SK-N-SH (cell line): ENCODE measurements around the gene RAB30. TPM values are rescaled to one million over a fixed set of nuclear protein-coding genes. Genes with fewer than 3 reads are reported as not detected.

Experiments used
- CTCF ChIA-PET: fragments of 300-600, 350-600 bp; formaldehyde crosslinking; extraction: SDS; loops from one replicate; lab custom pipeline; 2021; lab: Yijun Ruan, JAX
- POLR2A ChIA-PET: fragments of 350-600 bp; sonication (Branson Sonifier 250); formaldehyde crosslinking; extraction: SDS; loops from one replicate; lab custom pipeline; 2020; ENCODE audit warnings: antibody characterized with exemption, inconsistent platforms; lab: Yijun Ruan, JAX
- DNase-seq: peaks from one replicate; pipeline ENCODE4 v3.0.0; 2012
- H2AFZ ChIP-seq: fragments of 200-600 bp; sonication (generic); 2 replicates; pipeline ENCODE4 v1.8.1; 2016; ENCODE audit warnings: antibody characterized with exemption, mild to moderate bottlenecking, low read depth
- H3F3A ChIP-seq: fragments of 200-600 bp; sonication (generic); replicated peaks from 2 replicates; pipeline ENCODE3; 2016; ENCODE audit warnings: antibody characterized with exemption, mild to moderate bottlenecking; ENCODE audit not compliant: insufficient read depth
- H3K27ac ChIP-seq, 2 experiments: fragments of 200-500 bp in 1 of 2; fragments of 200-600 bp in 1 of 2; sonication (Bioruptor generic) in 1 of 2; sonication (generic), shearing (Covaris generic) in 1 of 2; 2 replicates each; pipeline versions ENCODE4 v1.5.1 to v1.6.1; 2014 to 2016; ENCODE audit warnings: low read depth in 2 of 2, inconsistent platforms in 1 of 2, low read length in 1 of 2, mild to moderate bottlenecking in 1 of 2, mixed read lengths in 1 of 2
- H3K27me3 ChIP-seq: fragments of 200-600 bp; sonication (generic), shearing (Covaris generic); 2 replicates; pipeline ENCODE4 v1.6.1; 2016; ENCODE audit warnings: mixed run types; ENCODE audit not compliant: insufficient read depth
- H3K36me3 ChIP-seq, 2 experiments: fragments of 200-500 bp in 1 of 2; fragments of 200-600 bp in 1 of 2; sonication (Bioruptor generic) in 1 of 2; sonication (generic) in 1 of 2; replicated peaks in 1 of 2; 2 replicates each; pipeline versions ENCODE3 to v1.5.1; 2014 to 2016; ENCODE audit warnings: low read length in 1 of 2, mild to moderate bottlenecking in 1 of 2; ENCODE audit not compliant: insufficient read depth in 2 of 2, control insufficient read depth in 1 of 2
- H3K4me1 ChIP-seq, 2 experiments: fragments of 200-500 bp in 1 of 2; fragments of 200-600 bp in 1 of 2; sonication (Bioruptor generic) in 1 of 2; sonication (generic), shearing (Covaris generic) in 1 of 2; 2 replicates each; pipeline versions ENCODE4 v1.5.1 to v1.6.1; 2014 to 2016; ENCODE audit warnings: low read depth in 1 of 2, low read length in 1 of 2, mixed run types in 1 of 2; ENCODE audit not compliant: insufficient read depth in 2 of 2, control insufficient read depth in 1 of 2
- H3K4me2 ChIP-seq: fragments of 200-600 bp; sonication (generic), shearing (Covaris generic); 2 replicates; pipeline ENCODE4 v1.6.1; 2017; ENCODE audit warnings: mixed run types
- H3K4me3 ChIP-seq, 2 experiments: fragments of 200-500 bp in 1 of 2; fragments of 200-600 bp in 1 of 2; sonication (Bioruptor generic) in 1 of 2; sonication (generic), shearing (Covaris generic) in 1 of 2; 2 replicates each; pipeline versions ENCODE4 v1.5.1 to v1.8.1; 2014 to 2016; ENCODE audit warnings: low read depth in 2 of 2, inconsistent platforms in 1 of 2, low read length in 1 of 2, mild to moderate bottlenecking in 1 of 2, mixed read lengths in 1 of 2, moderate library complexity in 1 of 2
- H3K79me2 ChIP-seq: fragments of 200-600 bp; sonication (generic); 2 replicates; pipeline ENCODE4 v1.8.1; 2017; ENCODE audit warnings: mild to moderate bottlenecking; ENCODE audit not compliant: insufficient read depth
- H3K9ac ChIP-seq: fragments of 200-600 bp; sonication (generic); 2 replicates; pipeline ENCODE4 v1.6.1; 2017; ENCODE audit warnings: mixed run types
- H3K9me2 ChIP-seq: fragments of 200-600 bp; sonication (generic); 2 replicates; pipeline ENCODE4 v1.6.1; 2017; ENCODE audit warnings: mixed run types
- H3K9me3 ChIP-seq: fragments of 200-600 bp; sonication (generic); 2 replicates; pipeline ENCODE4 v1.6.1; 2017; ENCODE audit warnings: mixed run types, mild to moderate bottlenecking, moderate library complexity
- H4K20me1 ChIP-seq: fragments of 200-600 bp; sonication (generic); 2 replicates; pipeline ENCODE4 v1.6.1; 2017; ENCODE audit warnings: mild to moderate bottlenecking, mixed run types; ENCODE audit not compliant: insufficient read depth
- ELF1 ChIP-seq: IDR thresholded peaks from 2 replicates; pipeline ENCODE4 v1.4.0; 2012
- GATA2 ChIP-seq: sonication (generic); formaldehyde crosslinking; IDR thresholded peaks from 2 replicates; pipeline ENCODE4 v1.5.0; 2020; ENCODE audit warnings: mild to moderate bottlenecking, missing genetic modification reagents
- MXI1 ChIP-seq: IDR thresholded peaks from 2 replicates; pipeline ENCODE4 v1.6.1; 2012; ENCODE audit warnings: mild to moderate bottlenecking, low read depth, low read length, improper control_type of control experiment
- NRF1 ChIP-seq: IDR thresholded peaks from 2 replicates; pipeline ENCODE4 v1.6.1; 2012; ENCODE audit warnings: low read depth, mild to moderate bottlenecking, low read length
- POLR2AphosphoS5 ChIP-seq: IDR thresholded peaks from 2 replicates; pipeline ENCODE4 v1.6.1; 2012; ENCODE audit warnings: low read depth, low read length
- RAD21 ChIP-seq: IDR thresholded peaks from 2 replicates; pipeline ENCODE4 v1.6.1; 2012; ENCODE audit warnings: mild to moderate bottlenecking, low read length
- RCOR1 ChIP-seq: fragments of 150-350 bp; IDR thresholded peaks from 2 replicates; pipeline ENCODE4 v1.6.1; 2017; ENCODE audit warnings: antibody characterized with exemption, low read length
- SMC3 ChIP-seq: IDR thresholded peaks from 2 replicates; pipeline ENCODE4 v1.6.1; 2012; ENCODE audit warnings: low read depth, low read length, improper control_type of control experiment
- TCF12 ChIP-seq: IDR thresholded peaks from 2 replicates; pipeline ENCODE4 v1.4.0; 2012
- YY1 ChIP-seq: IDR thresholded peaks from 2 replicates; pipeline ENCODE4 v1.4.0; 2012; ENCODE audit warnings: low read depth, mild to moderate bottlenecking
- WGBS: methylation state at CpG from one replicate; pipeline ENCODE4 v1.1.6; 2017; ENCODE audit warnings: low lambda C conversion rate; 5-methylcytosine and 5-hydroxymethylcytosine counted together
- polyA plus RNA-seq, 3 experiments: library from polyadenylated mRNA; depleted of rRNA; stranded (reverse); fragments of >200 nt; gene quantifications; 2 replicates each; pipeline ENCODE4 v1.2.3, GENCODE V29; 2012
- TF ChIP-seq, protein P1 (sequence below): IDR thresholded peaks from 2 replicates; pipeline ENCODE4 v1.4.0; 2012; ENCODE audit warnings: low read depth
- TF ChIP-seq, protein P2 (sequence below): IDR thresholded peaks from 2 replicates; pipeline ENCODE4; 2012
- TF ChIP-seq, protein P3 (sequence below): fragments of 150-350 bp; IDR thresholded peaks from 2 replicates; pipeline ENCODE4 v1.6.1; 2017; ENCODE audit warnings: antibody characterized with exemption, low read length, low read depth, borderline replicate concordance
- TF ChIP-seq, protein P4 (sequence below): fragments of 200-600 bp; sonication (generic); IDR thresholded peaks from 2 replicates; pipeline ENCODE4 v1.6.1; 2017; ENCODE audit warnings: antibody characterized with exemption, mild to moderate bottlenecking, moderate library complexity

RAB30 gene
- polyA plus RNA-seq, 1 of the 3 experiments (the other 2 are of a cell fraction): 3.3 TPM

DNA sequence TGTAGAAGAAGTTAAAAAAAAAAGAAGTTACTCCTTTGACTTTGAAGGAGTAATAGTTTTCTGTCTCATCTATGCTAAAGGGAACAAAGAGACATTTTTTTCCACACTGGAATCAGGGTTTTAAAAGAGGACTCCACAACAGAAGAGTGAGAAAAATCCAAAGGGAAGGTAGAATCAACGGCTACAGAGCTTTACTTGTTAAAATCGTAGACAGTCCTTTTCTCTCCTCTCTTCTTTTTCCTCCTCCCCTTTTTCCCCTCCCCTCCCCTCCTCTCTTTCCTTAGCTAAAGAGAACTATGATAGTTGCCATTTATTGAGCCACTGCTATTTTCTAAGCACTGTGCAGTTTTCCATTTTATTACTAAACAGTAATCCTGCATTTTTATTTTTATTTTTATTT, 141.0 kb downstream of the RAB30 start:
- Histone ChIP-seq H3K36me3 (peaks cover 9 to 12% of the 10 kb centered on the region in 2 experiments), H3K9me2 (no peaks in the 10 kb centered on the region), H3F3A (peaks cover 5% of the 10 kb centered on the region), H3K4me1 (no peaks in the 10 kb centered on the region), H2AFZ (no peak overlapping the region), H4K20me1 (no peaks in the 10 kb centered on the region), H3K4me3 (no peak overlapping the region), H3K9ac (no peak overlapping the region), H3K9me3 (no peaks in the 10 kb centered on the region), H3K27ac (no peak overlapping the region), H3K27me3 (no peaks in the 10 kb centered on the region), H3K4me2 (no peak overlapping the region), H3K79me2 (no peaks in the 10 kb centered on the region)
- 93% methylated on average over 2 of the region's 2 CpGs for WGBS
- CTCF ChIA-PET: interaction anchor here (1.1 to 1.8 kb wide), 3 partner anchors 8 to 213 kb away, joined by 3 to 9 read pairs (median 4); no protein-coding TSS in a partner anchor
- TF ChIP-seq MXI1: no peak
- no peak for TF ChIP-seq SMC3
- TF ChIP-seq TCF12: no peak
- no peak for TF ChIP-seq NRF1
- no peak for TF ChIP-seq POLR2AphosphoS5
- TF ChIP-seq, protein P1, sequence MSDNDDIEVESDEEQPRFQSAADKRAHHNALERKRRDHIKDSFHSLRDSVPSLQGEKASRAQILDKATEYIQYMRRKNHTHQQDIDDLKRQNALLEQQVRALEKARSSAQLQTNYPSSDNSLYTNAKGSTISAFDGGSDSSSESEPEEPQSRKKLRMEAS: no peak
- TF ChIP-seq, protein P2, sequence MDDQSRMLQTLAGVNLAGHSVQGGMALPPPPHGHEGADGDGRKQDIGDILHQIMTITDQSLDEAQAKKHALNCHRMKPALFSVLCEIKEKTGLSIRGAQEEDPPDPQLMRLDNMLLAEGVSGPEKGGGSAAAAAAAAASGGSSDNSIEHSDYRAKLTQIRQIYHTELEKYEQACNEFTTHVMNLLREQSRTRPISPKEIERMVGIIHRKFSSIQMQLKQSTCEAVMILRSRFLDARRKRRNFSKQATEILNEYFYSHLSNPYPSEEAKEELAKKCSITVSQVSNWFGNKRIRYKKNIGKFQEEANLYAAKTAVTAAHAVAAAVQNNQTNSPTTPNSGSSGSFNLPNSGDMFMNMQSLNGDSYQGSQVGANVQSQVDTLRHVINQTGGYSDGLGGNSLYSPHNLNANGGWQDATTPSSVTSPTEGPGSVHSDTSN: no peak
- no peak for TF ChIP-seq RAD21
- TF ChIP-seq, protein P3, sequence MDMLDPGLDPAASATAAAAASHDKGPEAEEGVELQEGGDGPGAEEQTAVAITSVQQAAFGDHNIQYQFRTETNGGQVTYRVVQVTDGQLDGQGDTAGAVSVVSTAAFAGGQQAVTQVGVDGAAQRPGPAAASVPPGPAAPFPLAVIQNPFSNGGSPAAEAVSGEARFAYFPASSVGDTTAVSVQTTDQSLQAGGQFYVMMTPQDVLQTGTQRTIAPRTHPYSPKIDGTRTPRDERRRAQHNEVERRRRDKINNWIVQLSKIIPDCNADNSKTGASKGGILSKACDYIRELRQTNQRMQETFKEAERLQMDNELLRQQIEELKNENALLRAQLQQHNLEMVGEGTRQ: no peak
- DNase-seq: no peak
- POLR2A ChIA-PET: no interaction called here

DNA sequence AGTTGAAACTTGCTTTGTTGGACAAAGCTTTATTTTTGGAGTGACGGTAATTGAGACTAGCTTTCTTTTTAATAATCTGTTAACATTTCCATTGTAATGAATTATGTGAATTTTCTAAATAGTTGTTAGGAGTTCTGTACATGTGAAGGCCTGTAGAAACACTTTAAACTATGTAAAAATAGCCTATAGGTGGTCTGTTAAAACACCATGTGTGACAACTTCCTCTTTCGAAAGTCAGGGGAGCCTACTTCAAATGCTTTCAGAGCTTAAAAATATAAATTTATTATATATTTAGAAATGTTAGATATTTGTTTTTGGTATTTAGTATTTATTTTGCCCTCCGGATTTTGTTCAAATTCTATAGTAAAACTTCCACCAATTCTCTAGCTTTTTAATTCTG, 141.5 kb downstream of the RAB30 start:
- H3K9me3 ChIP-seq: no peaks in the 10 kb centered on the region
- H3K27ac ChIP-seq: no peak overlapping the region
- no peak overlapping the region for H3K4me3 ChIP-seq
- H3F3A ChIP-seq: peaks cover 5% of the 10 kb centered on the region
- H3K36me3 ChIP-seq: peaks cover 9 to 12% of the 10 kb centered on the region in 2 experiments
- WGBS: 67% methylated on average over 3 of the region's 3 CpGs
- no peak for DNase-seq
- H3K79me2 ChIP-seq: no peaks in the 10 kb centered on the region
- ChIA-PET CTCF (interaction anchor here (1.0 to 1.8 kb wide), 5 partner anchors 9 to 320 kb away, joined by 3 to 9 read pairs (median 3); no protein-coding TSS in a partner anchor), POLR2A (no interaction called here)
- no peaks in the 10 kb centered on the region for H4K20me1 ChIP-seq
- H3K4me2 ChIP-seq: no peak overlapping the region
- no peak overlapping the region for H3K9ac ChIP-seq
- TF ChIP-seq GATA2 (CRISPR knock-in tag) (no peak), ELF1 (no peak), SMC3 (no peak), RCOR1 (no peak), YY1 (no peak)
- TF ChIP-seq, protein P4, sequence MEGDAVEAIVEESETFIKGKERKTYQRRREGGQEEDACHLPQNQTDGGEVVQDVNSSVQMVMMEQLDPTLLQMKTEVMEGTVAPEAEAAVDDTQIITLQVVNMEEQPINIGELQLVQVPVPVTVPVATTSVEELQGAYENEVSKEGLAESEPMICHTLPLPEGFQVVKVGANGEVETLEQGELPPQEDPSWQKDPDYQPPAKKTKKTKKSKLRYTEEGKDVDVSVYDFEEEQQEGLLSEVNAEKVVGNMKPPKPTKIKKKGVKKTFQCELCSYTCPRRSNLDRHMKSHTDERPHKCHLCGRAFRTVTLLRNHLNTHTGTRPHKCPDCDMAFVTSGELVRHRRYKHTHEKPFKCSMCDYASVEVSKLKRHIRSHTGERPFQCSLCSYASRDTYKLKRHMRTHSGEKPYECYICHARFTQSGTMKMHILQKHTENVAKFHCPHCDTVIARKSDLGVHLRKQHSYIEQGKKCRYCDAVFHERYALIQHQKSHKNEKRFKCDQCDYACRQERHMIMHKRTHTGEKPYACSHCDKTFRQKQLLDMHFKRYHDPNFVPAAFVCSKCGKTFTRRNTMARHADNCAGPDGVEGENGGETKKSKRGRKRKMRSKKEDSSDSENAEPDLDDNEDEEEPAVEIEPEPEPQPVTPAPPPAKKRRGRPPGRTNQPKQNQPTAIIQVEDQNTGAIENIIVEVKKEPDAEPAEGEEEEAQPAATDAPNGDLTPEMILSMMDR: no peak
- no peaks in the 10 kb centered on the region for H3K27me3 ChIP-seq
- H3K9me2 ChIP-seq: no peaks in the 10 kb centered on the region
- no peak overlapping the region for H2AFZ ChIP-seq
- H3K4me1 ChIP-seq: no peaks in the 10 kb centered on the region; a peak in 1 of 4 replicates
